HCT116 (cell line): Measurements from ENCODE around the gene ARMH4.

Source experiments
- POLR2AphosphoS5 ChIP-seq: IDR thresholded peaks from 2 replicates; pipeline ENCODE4 v1.6.1; 2011; ENCODE audit warnings: mild to moderate bottlenecking, low read depth, low read length, moderate library complexity
- ZFX ChIP-seq: fragments of 450-650 bp; IDR thresholded peaks from 2 replicates; pipeline ENCODE4 v1.6.1; 2017
- TF ChIP-seq, protein P1 (sequence below), 3 experiments: fragments of 200-600 bp in 1 of 3; sonication (generic) in 1 of 3; IDR thresholded peaks in 2 of 3; conservative IDR thresholded peaks in 1 of 3; 2 replicates each; pipeline ENCODE4 v1.5.1; 2012 to 2017; ENCODE audit warnings: low read depth in 2 of 3, low read length in 2 of 3, antibody characterized with exemption in 1 of 3, borderline replicate concordance in 1 of 3, control low read depth in 1 of 3, mild to moderate bottlenecking in 1 of 3, mixed read lengths in 1 of 3, mixed run types in 1 of 3, moderate library complexity in 1 of 3; ENCODE audit not compliant: insufficient read depth in 1 of 3
- TF ChIP-seq, protein P2 (sequence below): IDR thresholded peaks from 2 replicates; pipeline ENCODE4 v1.6.1; 2012; ENCODE audit warnings: low read depth

DNA sequence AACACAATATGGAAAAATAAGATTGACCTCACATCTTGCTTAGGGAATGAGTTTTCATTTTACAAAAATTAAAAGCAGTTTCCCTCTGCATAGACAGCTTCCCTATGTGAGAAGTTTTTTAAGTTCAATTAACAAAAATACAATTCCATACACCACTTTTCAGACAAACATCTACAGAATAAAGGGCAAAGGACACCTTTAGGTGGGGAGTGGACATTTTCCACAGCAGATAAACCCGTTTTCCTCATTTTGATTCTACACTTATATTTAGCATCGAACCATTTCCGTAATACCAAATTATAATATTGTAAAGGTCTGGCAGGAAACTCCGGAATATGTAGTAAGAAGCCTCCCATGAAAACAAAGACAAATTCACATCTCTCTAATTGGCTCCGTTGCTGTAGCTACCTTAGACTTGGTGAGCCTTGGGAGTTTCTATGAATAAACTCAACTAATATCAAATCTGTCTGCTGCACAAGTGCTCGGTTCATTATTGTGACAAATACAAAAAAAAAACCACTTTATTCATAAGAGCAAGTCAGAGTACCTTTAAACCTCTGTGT lies 1.7 kb downstream of the ARMH4 start:
- TF ChIP-seq POLR2AphosphoS5: no peak
- TF ChIP-seq ZFX: no peak
- TF ChIP-seq, protein P1, sequence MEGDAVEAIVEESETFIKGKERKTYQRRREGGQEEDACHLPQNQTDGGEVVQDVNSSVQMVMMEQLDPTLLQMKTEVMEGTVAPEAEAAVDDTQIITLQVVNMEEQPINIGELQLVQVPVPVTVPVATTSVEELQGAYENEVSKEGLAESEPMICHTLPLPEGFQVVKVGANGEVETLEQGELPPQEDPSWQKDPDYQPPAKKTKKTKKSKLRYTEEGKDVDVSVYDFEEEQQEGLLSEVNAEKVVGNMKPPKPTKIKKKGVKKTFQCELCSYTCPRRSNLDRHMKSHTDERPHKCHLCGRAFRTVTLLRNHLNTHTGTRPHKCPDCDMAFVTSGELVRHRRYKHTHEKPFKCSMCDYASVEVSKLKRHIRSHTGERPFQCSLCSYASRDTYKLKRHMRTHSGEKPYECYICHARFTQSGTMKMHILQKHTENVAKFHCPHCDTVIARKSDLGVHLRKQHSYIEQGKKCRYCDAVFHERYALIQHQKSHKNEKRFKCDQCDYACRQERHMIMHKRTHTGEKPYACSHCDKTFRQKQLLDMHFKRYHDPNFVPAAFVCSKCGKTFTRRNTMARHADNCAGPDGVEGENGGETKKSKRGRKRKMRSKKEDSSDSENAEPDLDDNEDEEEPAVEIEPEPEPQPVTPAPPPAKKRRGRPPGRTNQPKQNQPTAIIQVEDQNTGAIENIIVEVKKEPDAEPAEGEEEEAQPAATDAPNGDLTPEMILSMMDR (IDR thresholded peaks at IDR 0.05 in 2 of 3, conservative IDR thresholded peaks at IDR 0.05 in 1 of 3; ENCODE audit: borderline replicate concordance in 1 of 3, insufficient read depth in 1 of 3, low read depth in 2 of 3, low read length in 2 of 3): no peak
- TF ChIP-seq, protein P2, sequence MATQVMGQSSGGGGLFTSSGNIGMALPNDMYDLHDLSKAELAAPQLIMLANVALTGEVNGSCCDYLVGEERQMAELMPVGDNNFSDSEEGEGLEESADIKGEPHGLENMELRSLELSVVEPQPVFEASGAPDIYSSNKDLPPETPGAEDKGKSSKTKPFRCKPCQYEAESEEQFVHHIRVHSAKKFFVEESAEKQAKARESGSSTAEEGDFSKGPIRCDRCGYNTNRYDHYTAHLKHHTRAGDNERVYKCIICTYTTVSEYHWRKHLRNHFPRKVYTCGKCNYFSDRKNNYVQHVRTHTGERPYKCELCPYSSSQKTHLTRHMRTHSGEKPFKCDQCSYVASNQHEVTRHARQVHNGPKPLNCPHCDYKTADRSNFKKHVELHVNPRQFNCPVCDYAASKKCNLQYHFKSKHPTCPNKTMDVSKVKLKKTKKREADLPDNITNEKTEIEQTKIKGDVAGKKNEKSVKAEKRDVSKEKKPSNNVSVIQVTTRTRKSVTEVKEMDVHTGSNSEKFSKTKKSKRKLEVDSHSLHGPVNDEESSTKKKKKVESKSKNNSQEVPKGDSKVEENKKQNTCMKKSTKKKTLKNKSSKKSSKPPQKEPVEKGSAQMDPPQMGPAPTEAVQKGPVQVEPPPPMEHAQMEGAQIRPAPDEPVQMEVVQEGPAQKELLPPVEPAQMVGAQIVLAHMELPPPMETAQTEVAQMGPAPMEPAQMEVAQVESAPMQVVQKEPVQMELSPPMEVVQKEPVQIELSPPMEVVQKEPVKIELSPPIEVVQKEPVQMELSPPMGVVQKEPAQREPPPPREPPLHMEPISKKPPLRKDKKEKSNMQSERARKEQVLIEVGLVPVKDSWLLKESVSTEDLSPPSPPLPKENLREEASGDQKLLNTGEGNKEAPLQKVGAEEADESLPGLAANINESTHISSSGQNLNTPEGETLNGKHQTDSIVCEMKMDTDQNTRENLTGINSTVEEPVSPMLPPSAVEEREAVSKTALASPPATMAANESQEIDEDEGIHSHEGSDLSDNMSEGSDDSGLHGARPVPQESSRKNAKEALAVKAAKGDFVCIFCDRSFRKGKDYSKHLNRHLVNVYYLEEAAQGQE: no peak
